Activated T-cell treated with anti-CD3 and anti-CD28 coated beads, Interleukin-2, amount 50 U/mL, for 24 hours (primary cell): ENCODE measurements around the gene RAMP1.
"Not testable (repeated sequence)": the region's sequence is repeated elsewhere in the genome, so short reads cannot be mapped to it uniquely, and the experiment has no call there.

Experiments
- DNase-seq: peaks from one replicate; pipeline ENCODE4 v3.0.0-alpha.2; 2020
- H3K27ac Mint-ChIP-seq: 2 replicates; pipeline ENCODE4 v1.8.0; 2020; ENCODE audit warnings: mild to moderate bottlenecking, mixed read lengths
- H3K27me3 Mint-ChIP-seq: 2 replicates; pipeline ENCODE4 v1.8.0; 2020; ENCODE audit warnings: mixed read lengths
- H3K36me3 Mint-ChIP-seq: 2 replicates; pipeline ENCODE4 v1.8.0; 2020; ENCODE audit warnings: low read depth, mixed read lengths
- H3K4me1 Mint-ChIP-seq: 2 replicates; pipeline ENCODE4 v1.8.0; 2020; ENCODE audit warnings: low read depth, mixed read lengths
- H3K4me3 Mint-ChIP-seq: 2 replicates; pipeline ENCODE4 v1.8.0; 2020; ENCODE audit warnings: mild to moderate bottlenecking, moderate library complexity, mixed read lengths
- H3K9me3 Mint-ChIP-seq: 2 replicates; pipeline ENCODE4 v1.8.0; 2020; ENCODE audit warnings: mixed read lengths

RAMP1 gene

GRCh38 chr2:237859533-237860272 is at the start of gene RAMP1:
Gene RAMP1 (plus strand): TSS chr2:237859623. CDS start chr2:237859676, 53 bp downstream.
- no peaks in the 10 kb centered on the region for H3K9me3 Mint-ChIP-seq
- H3K4me3 Mint-ChIP-seq = peak within 1 kb of the TSS; percentile 59
- peaks cover 16% of the 10 kb centered on the region for H3K4me1 Mint-ChIP-seq
- peaks cover 52% of the 10 kb centered on the region for H3K27me3 Mint-ChIP-seq
- H3K36me3 Mint-ChIP-seq = no peaks in the 10 kb centered on the region
- H3K27ac Mint-ChIP-seq = no peak within 1 kb of the TSS
- no peak for DNase-seq

DNA sequence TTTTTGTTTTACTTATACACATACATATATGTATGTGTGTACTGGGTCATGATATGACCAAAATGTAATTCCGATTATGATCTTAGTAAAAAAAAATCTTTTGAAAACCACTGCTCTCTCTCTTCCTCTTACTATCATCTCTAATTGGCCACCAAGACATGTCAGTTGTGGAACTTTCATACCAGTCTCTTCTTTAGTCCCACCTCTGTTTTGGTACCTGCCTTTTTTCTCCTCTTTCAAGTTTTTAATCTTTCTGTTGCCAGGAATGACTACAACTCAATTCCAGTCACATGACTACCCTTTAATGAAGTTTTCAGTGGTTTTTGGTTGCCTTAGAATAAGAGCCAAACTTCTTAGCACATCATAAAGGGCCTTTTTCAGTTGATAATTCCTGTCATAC is 43.8 kb upstream of the RAMP1 start:
- peak overlapping the region; percentile 57 for H3K27ac Mint-ChIP-seq
- H3K36me3 Mint-ChIP-seq = no peaks in the 10 kb centered on the region

DNA sequence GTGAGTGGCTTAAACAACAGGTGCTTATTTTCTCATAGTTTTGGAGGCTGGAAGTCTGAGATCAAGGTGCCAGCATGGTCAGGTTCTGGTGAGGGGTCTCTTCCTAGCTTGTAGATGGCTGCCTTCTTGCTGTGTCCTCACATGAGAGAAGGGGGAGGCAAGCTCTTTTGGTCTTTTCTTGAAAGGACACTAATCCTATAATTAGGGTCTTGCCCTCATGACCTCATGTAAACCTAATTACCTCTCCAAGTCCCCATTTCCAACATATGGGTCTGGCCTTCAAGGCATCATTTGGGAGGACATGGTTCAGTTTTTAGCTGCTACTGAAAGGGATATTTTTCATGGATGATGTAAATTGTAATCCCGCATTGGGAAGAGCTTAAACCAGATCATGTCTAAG is 42.9 kb upstream of the RAMP1 start:
- DNase-seq = no peak
- no peak overlapping the region for H3K4me3 Mint-ChIP-seq
- H3K27ac Mint-ChIP-seq = no peak overlapping the region
- H3K36me3 Mint-ChIP-seq = no peaks in the 10 kb centered on the region
- H3K4me1 Mint-ChIP-seq = peaks cover 23% of the 10 kb centered on the region
- H3K27me3 Mint-ChIP-seq = no peaks in the 10 kb centered on the region
- no peaks in the 10 kb centered on the region for H3K9me3 Mint-ChIP-seq

More for the DNA sequence above, 43.8 kb upstream of the RAMP1 start:
- Mint-ChIP-seq H3K4me3 (no peak overlapping the region), H3K27me3 (no peaks in the 10 kb centered on the region), H3K9me3 (no peaks in the 10 kb centered on the region), H3K4me1 (peaks cover 23% of the 10 kb centered on the region)
- no peak for DNase-seq

- Mint-ChIP-seq H3K9me3 (no peaks in the 10 kb centered on the region), H3K4me3 (no peak overlapping the region), H3K4me1 (peaks cover 23% of the 10 kb centered on the region), H3K36me3 (no peaks in the 10 kb centered on the region), H3K27ac (no peak overlapping the region), H3K27me3 (no peaks in the 10 kb centered on the region)
- no peak for DNase-seq
Measured at GRCh38 chr2:237818066-237818473, 41.4 kb upstream of the RAMP1 start.

GRCh38 chr2:237819231-237819630 is 40.2 kb upstream of the RAMP1 start:
- H3K9me3 Mint-ChIP-seq = no peaks in the 10 kb centered on the region
- H3K36me3 Mint-ChIP-seq = no peaks in the 10 kb centered on the region
- no peaks in the 10 kb centered on the region for H3K27me3 Mint-ChIP-seq
- no peak overlapping the region for H3K4me3 Mint-ChIP-seq
- no peak for DNase-seq
- peaks cover 23% of the 10 kb centered on the region for H3K4me1 Mint-ChIP-seq
- H3K27ac Mint-ChIP-seq = no peak overlapping the region

DNA sequence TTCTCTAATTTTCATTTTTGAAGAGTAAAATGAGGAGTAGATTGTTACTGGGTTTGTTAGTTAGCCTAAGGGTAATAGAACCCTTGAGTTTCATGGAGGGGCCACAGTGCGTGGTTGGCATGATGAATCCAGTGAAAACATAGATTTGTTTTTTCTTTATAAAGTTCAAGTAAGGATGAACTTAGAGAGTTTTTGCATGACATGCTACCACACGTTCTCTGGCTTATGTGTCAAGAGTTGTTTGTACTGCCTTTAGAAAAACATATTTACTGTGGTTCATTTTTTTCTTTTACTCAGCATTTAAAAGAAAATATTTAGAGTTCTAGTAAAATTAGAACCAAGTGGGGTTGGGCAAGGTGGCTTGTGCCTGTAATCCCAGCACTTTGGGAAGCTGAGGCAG is 39.0 kb upstream of the RAMP1 start:
- H3K27ac Mint-ChIP-seq = no peak overlapping the region
- no peak for DNase-seq
- no peaks in the 10 kb centered on the region for H3K36me3 Mint-ChIP-seq
- no peak overlapping the region for H3K4me3 Mint-ChIP-seq
- no peaks in the 10 kb centered on the region for H3K9me3 Mint-ChIP-seq
- peaks cover 20% of the 10 kb centered on the region for H3K4me1 Mint-ChIP-seq
- no peaks in the 10 kb centered on the region for H3K27me3 Mint-ChIP-seq

GRCh38 chr2:237823544-237823943 is 35.9 kb upstream of the RAMP1 start:
- H3K27me3 Mint-ChIP-seq = no peaks in the 10 kb centered on the region
- DNase-seq = no peak
- H3K4me3 Mint-ChIP-seq = no peak overlapping the region
- no peaks in the 10 kb centered on the region for H3K9me3 Mint-ChIP-seq
- no peak overlapping the region for H3K27ac Mint-ChIP-seq
- no peaks in the 10 kb centered on the region for H3K36me3 Mint-ChIP-seq
- H3K4me1 Mint-ChIP-seq = peaks cover 3% of the 10 kb centered on the region

- Mint-ChIP-seq H3K4me1 (peaks cover 2% of the 10 kb centered on the region), H3K36me3 (no peaks in the 10 kb centered on the region), H3K27me3 (no peaks in the 10 kb centered on the region), H3K9me3 (no peaks in the 10 kb centered on the region), H3K27ac (no peak overlapping the region), H3K4me3 (no peak overlapping the region)
- DNase-seq = no peak
Measured at GRCh38 chr2:237824085-237824484, 35.3 kb upstream of the RAMP1 start.

DNA sequence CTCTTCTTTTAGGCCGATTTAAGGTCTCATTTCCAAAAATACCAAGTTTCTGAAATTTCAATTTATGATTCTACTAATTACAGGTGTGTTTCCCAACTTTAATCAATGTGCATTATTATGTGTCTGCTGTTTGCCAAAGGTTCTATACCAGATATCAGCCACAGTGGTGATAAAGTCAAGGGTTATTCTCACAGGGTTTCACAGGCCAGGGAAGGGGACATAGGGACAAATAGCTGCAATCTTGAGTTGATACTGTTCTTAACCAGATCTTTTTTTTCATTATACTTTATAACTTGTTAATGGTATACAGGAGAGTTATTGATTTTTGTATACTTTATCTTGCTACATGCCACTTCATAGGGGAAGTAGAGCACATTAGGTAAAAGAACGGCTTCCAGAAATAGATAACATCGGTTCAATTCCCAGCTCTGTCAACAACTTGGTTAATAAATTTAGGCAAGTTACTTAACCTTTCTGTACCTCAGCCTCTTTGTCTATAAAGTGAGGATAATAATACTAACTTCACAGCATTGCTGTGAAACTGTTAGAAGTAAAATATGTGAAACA is 31.9 kb upstream of the RAMP1 start:
- H3K4me3 Mint-ChIP-seq = no peak overlapping the region
- no peaks in the 10 kb centered on the region for H3K9me3 Mint-ChIP-seq
- no peak overlapping the region for H3K27ac Mint-ChIP-seq
- H3K4me1 Mint-ChIP-seq = no peaks in the 10 kb centered on the region
- no peaks in the 10 kb centered on the region for H3K27me3 Mint-ChIP-seq
- H3K36me3 Mint-ChIP-seq = no peaks in the 10 kb centered on the region
- DNase-seq = no peak

DNA sequence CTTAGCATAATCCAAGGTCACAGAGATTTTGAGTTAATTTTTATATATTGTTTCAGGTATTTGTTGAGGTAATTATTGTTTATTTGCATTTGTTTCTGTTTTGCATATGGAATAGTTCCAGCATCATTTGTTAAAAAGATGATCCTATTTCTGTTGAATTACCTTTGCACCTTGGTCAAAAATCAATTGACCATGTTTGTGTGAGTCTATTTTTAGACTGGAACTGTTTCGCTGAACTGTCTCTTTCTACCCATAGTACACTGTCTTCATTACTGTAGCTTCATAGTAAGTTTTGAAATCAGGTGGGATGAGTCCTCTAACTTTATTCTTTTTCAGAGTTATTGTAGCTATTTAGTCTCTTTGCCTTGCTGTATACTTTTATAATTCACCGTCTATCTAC is 28.9 kb upstream of the RAMP1 start:
- H3K27ac Mint-ChIP-seq = no peak overlapping the region
- no peaks in the 10 kb centered on the region for H3K27me3 Mint-ChIP-seq
- no peaks in the 10 kb centered on the region for H3K4me1 Mint-ChIP-seq
- no peaks in the 10 kb centered on the region for H3K9me3 Mint-ChIP-seq
- H3K4me3 Mint-ChIP-seq = no peak overlapping the region
- H3K36me3 Mint-ChIP-seq = no peaks in the 10 kb centered on the region
- no peak for DNase-seq

DNA sequence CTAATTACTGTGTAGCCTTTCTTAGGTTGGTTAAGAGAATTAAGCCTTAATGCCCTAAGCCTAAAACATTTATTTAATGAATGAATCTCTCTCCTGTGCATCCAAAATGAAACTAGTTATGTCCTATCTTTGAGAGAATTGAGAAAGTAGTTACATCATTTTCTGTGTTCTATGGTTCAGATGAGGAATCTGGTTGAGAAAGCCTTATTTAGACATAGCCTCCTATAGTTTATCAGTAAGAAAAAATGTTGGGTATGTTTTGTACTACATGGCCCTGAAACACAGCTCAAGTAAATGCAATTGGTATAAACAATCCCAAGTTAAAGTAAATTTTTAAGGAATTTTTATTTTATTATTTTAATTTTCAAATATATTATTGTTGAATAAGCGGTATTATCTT is 25.9 kb upstream of the RAMP1 start:
- no peaks in the 10 kb centered on the region for H3K36me3 Mint-ChIP-seq
- H3K4me1 Mint-ChIP-seq = no peaks in the 10 kb centered on the region
- DNase-seq = no peak
- H3K27me3 Mint-ChIP-seq = no peaks in the 10 kb centered on the region
- H3K9me3 Mint-ChIP-seq = no peaks in the 10 kb centered on the region
- no peak overlapping the region for H3K4me3 Mint-ChIP-seq
- no peak overlapping the region for H3K27ac Mint-ChIP-seq

DNA sequence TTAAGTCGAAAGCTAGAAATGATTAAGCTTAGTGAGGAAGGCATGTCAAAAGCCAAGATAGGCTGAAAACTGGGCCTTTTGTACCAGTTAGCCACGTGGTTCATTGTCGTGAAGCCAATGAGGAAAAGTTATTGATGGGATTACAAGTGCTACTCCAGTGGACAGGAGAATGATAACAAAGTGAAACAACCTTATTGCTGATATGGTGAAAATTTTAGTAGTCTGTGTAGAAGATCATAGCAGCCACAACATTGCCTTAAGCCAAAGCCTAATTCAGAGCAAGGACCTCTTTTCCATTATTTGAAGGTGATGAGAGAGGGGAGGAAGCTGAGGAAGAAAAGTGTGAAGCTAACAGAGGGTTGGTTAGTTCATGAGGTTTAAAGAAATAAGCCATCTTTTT is 24.1 kb upstream of the RAMP1 start:
- Mint-ChIP-seq H3K36me3 (no peaks in the 10 kb centered on the region), H3K27ac (no peak overlapping the region), H3K4me1 (no peaks in the 10 kb centered on the region)

DNA sequence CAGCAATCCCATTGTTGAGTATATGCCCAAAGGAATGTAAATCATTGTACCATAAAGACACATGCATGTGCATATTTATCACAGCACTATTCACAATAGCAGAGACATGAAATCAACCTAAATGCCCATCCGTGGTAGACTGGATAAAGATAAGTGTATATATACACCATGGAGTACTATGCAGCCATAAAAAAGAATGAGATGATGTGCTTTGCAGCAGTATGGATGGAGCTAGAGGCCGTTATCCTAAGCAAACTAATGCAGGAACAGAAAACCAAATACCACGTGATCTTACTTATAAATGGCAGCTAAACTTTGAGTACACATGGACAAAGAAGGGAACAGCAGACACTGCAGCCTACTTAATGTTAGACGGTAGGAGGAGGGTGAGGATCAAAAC is 18.4 kb upstream of the RAMP1 start:
- no peaks in the 10 kb centered on the region for H3K27me3 Mint-ChIP-seq

More for the DNA sequence above, 24.1 kb upstream of the RAMP1 start:
- Mint-ChIP-seq H3K4me3 (no peak overlapping the region), H3K9me3 (no peaks in the 10 kb centered on the region), H3K27me3 (no peaks in the 10 kb centered on the region)
- no peak for DNase-seq

GRCh38 chr2:237848940-237849339 is 10.5 kb upstream of the RAMP1 start:
- not testable (repeated sequence) for H3K27me3 Mint-ChIP-seq, H3K27ac Mint-ChIP-seq, DNase-seq, H3K9me3 Mint-ChIP-seq, H3K4me3 Mint-ChIP-seq, H3K4me1 Mint-ChIP-seq, H3K36me3 Mint-ChIP-seq

More for the DNA sequence above, 18.4 kb upstream of the RAMP1 start:
- Mint-ChIP-seq H3K4me1 (no peaks in the 10 kb centered on the region), H3K4me3 (no peak overlapping the region), H3K36me3 (no peaks in the 10 kb centered on the region), H3K9me3 (no peaks in the 10 kb centered on the region), H3K27ac (no peak overlapping the region)
- no peak for DNase-seq

GRCh38 chr2:237854295-237854694 is 5.1 kb upstream of the RAMP1 start:
- Mint-ChIP-seq H3K27ac (no peak overlapping the region), H3K27me3 (peaks cover 14% of the 10 kb centered on the region), H3K9me3 (no peaks in the 10 kb centered on the region), H3K4me3 (no peak overlapping the region), H3K4me1 (peaks cover 8% of the 10 kb centered on the region), H3K36me3 (no peaks in the 10 kb centered on the region)
- no peak for DNase-seq
